DMS 273 treated with DMSO at 0.1 percent for 48 hours (cell line): Measurements from ENCODE around the gene YAP1.

Source experiments
- DNase-seq: peaks from one replicate; lab custom pipeline; 2025; lab: John Stamatoyannopoulos, UW

The YAP1 gene

GRCh38 chr11:102163368-102163767 lies 53.1 kb downstream of the YAP1 start:
- DNase-seq, result no peak

GRCh38 chr11:102166175-102167064 lies 56.2 kb downstream of the YAP1 start:
- no peak for DNase-seq

- DNase-seq, result no peak
Measured at GRCh38 chr11:102168481-102168880, 58.2 kb downstream of the YAP1 start.

GRCh38 chr11:102171101-102171500 lies 60.9 kb downstream of the YAP1 start:
- DNase-seq, result no peak

GRCh38 chr11:102172127-102172848 lies 62.0 kb downstream of the YAP1 start:
- DNase-seq, result no peak

- no peak for DNase-seq
Measured at GRCh38 chr11:102177126-102177525, 66.9 kb downstream of the YAP1 start.

GRCh38 chr11:102177974-102178631 lies 67.9 kb downstream of the YAP1 start:
- DNase-seq, result no peak

GRCh38 chr11:102179371-102179770 lies 69.1 kb downstream of the YAP1 start:
- no peak for DNase-seq

- DNase-seq, result no peak
Measured at GRCh38 chr11:102184269-102184987, 74.2 kb downstream of the YAP1 start.

- no peak for DNase-seq
Measured at GRCh38 chr11:102186551-102187191, 76.4 kb downstream of the YAP1 start.

GRCh38 chr11:102187416-102188151 lies 77.3 kb downstream of the YAP1 start:
- no peak for DNase-seq

- no peak for DNase-seq
Measured at GRCh38 chr11:102188488-102188887, 78.2 kb downstream of the YAP1 start.

GRCh38 chr11:102191832-102192231 lies 81.6 kb downstream of the YAP1 start:
- DNase-seq, result no peak

GRCh38 chr11:102192349-102193066 lies 82.3 kb downstream of the YAP1 start:
- no peak for DNase-seq

- DNase-seq, result no peak
Measured at GRCh38 chr11:102194257-102194656, 84.0 kb downstream of the YAP1 start.

- no peak for DNase-seq
Measured at GRCh38 chr11:102194990-102195389, 84.7 kb downstream of the YAP1 start.

- no peak for DNase-seq
Measured at GRCh38 chr11:102196351-102196750, 86.1 kb downstream of the YAP1 start.

GRCh38 chr11:102196816-102197215 lies 86.6 kb downstream of the YAP1 start:
- no peak for DNase-seq

- no peak for DNase-seq
Measured at GRCh38 chr11:102197670-102198139, 87.5 kb downstream of the YAP1 start.

GRCh38 chr11:102199673-102200072 lies 89.4 kb downstream of the YAP1 start:
- DNase-seq, result no peak
